Activated naive CD8-positive, alpha-beta T cell treated with anti-CD3 and anti-CD28 coated beads, Interleukin-2, amount 10 ng/mL, durations not matched to agents 7 days and 5 days (primary cell): ENCODE measurements around the gene COQ3. TPM values are rescaled to one million over a fixed set of nuclear protein-coding genes. Genes with fewer than 3 reads are reported as not detected.
A peak's percentile ranks its signal among the peaks of the same experiment; 100 is the strongest.

Experiments used
- ATAC-seq: fragments of 150-1000 bp; cut with Tn5 transposase; one replicate; pipeline ENCODE4 v1.10.0; 2021; ENCODE audit warnings: low read depth, moderate library complexity
- POLR2A ChIA-PET: fragments of 350-600 bp; sonication (Branson Sonifier 250); formaldehyde crosslinking; loops from one replicate; lab custom pipeline; 2021; ENCODE audit warnings: antibody characterized with exemption; lab: Charles Lee
- DNase-seq: peaks from one replicate; pipeline ENCODE4 v3.0.0; 2021
- H3K27ac Mint-ChIP-seq: one replicate; pipeline ENCODE4 v1.8.0; 2022; ENCODE audit warnings: mild to moderate bottlenecking, mixed read lengths
- H3K27me3 Mint-ChIP-seq: one replicate; pipeline ENCODE4 v1.8.0; 2022; ENCODE audit warnings: mild to moderate bottlenecking, moderate library complexity, mixed read lengths
- H3K36me3 Mint-ChIP-seq: one replicate; pipeline ENCODE4 v1.8.0; 2021; ENCODE audit warnings: mild to moderate bottlenecking, mixed read lengths
- H3K4me1 Mint-ChIP-seq: one replicate; pipeline ENCODE4 v1.8.0; 2021; ENCODE audit warnings: mixed read lengths
- H3K4me3 Mint-ChIP-seq: one replicate; pipeline ENCODE4 v1.8.0; 2022; ENCODE audit warnings: mild to moderate bottlenecking, moderate library complexity, mixed read lengths
- H3K9me3 Mint-ChIP-seq: one replicate; pipeline ENCODE4 v1.8.0; 2021; ENCODE audit warnings: mixed read lengths
- total RNA-seq, 2 experiments: library from RNA; stranded (reverse); gene quantifications; one replicate each; pipeline ENCODE4 v1.2.3, GENCODE V29; 2021

Gene COQ3
- total RNA-seq, 2 experiments from 2014 or later = 7.9 to 10.1 TPM

DNA sequence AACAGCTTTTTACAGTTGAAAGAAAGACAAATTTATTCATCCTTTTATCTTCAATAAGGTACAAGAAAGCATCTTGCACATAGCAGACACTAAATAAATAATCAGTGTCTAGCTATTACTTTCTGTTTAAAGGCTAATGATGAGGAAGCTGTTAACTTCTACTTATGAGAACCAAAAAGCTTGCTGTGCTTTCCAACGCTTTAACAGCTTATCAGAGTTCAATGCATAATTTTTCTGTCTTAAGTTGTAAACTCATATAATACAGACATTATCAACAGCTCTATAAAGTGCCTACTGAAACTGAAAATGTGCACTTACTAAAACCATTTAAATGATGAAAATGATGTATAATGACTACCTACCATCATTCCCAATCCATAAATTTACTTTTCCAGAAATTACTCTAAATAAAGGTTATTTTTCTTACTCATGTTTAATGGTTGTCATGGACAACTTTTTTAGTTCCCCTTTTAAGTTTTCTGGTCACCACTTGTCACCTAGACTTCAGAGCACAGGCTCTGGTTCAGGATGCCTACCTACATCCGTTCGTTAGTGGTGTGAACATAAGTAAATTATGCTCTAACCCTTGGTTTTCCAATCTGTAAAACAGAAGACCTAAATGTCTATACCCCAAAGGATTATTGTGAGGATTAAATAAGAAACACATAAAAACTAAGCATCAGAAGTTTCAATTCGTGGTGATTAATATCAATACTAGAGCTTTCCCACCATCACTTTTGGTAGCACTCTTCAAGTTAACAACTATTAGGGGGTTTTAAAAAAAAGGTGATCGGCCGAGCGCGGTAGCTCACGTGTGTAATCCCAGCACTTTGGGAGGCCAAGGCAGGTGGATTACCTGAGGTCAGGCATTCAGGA lies 23.1 kb upstream of the COQ3 start:
- no peak overlapping the region for H3K27ac Mint-ChIP-seq
- no peaks in the 10 kb centered on the region for H3K9me3 Mint-ChIP-seq
- H3K4me1 Mint-ChIP-seq = peaks cover 24% of the 10 kb centered on the region
- POLR2A ChIA-PET = no interaction called here
- DNase-seq = no peak
- peaks cover 23% of the 10 kb centered on the region for H3K36me3 Mint-ChIP-seq
- H3K4me3 Mint-ChIP-seq = peak overlapping the region; percentile 5
- H3K27me3 Mint-ChIP-seq = no peaks in the 10 kb centered on the region
- ATAC-seq = peak; percentile 61

DNA sequence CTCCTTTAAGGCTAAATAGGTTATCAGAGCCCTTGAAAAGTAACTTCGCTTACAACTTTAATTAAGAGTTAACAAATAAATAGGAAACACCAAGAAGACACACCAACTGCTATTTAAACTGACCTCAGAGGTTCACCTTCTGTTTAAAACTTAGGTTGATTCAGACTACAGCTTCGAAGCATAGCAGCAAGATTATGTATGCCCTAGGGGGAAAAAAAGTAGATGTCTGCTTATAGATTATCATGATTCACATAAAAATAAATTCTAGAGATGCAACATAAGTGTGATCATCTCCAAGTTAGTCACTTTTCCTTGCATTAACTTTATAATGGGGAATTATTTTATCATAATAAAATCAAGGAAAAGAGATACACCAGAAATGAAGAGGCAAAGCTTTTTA lies 22.2 kb upstream of the COQ3 start:
- POLR2A ChIA-PET = no interaction called here
- peaks cover 16% of the 10 kb centered on the region for H3K4me1 Mint-ChIP-seq
- H3K36me3 Mint-ChIP-seq = peaks cover 22% of the 10 kb centered on the region
- H3K27ac Mint-ChIP-seq = no peak overlapping the region
- DNase-seq (no peak), ATAC-seq (no peak)
- H3K4me3 Mint-ChIP-seq = no peak overlapping the region
- no peaks in the 10 kb centered on the region for H3K9me3 Mint-ChIP-seq
- H3K27me3 Mint-ChIP-seq = no peaks in the 10 kb centered on the region

- Mint-ChIP-seq H3K27ac (no peak overlapping the region), H3K4me1 (peaks cover 12% of the 10 kb centered on the region), H3K9me3 (no peaks in the 10 kb centered on the region), H3K36me3 (peaks cover 23% of the 10 kb centered on the region), H3K4me3 (no peak overlapping the region), H3K27me3 (no peaks in the 10 kb centered on the region)
- DNase-seq = no peak
- no peak for ATAC-seq
- POLR2A ChIA-PET = interaction anchor here (1.2 kb wide), 1 partner anchor 9 kb away, joined by 4 read pairs; no protein-coding TSS in a partner anchor
Observed at GRCh38 chr6:99415446-99415845, 21.5 kb upstream of the COQ3 start.

DNA sequence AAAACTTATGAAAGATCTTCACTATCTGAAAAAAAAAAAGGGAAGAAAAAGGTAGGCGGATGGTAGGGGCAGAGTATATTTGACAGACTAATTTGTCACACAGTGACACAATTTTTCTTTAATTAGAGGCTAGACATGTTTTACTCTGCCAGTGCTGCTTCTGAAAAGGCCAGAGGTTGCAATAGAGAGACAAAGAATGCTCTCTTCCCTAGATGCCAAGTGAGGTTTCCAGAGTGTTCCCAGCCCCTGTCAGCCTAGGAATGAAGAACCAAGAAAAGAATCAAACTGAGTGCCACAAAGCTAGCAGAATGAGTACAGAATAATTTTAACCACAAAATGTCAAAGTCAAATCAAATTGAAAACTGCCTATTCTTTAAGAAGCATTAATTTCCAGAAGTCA lies 18.1 kb upstream of the COQ3 start:
- no peaks in the 10 kb centered on the region for H3K27me3 Mint-ChIP-seq
- ATAC-seq (no peak), DNase-seq (no peak)
- no peak overlapping the region for H3K4me3 Mint-ChIP-seq
- no peak overlapping the region for H3K27ac Mint-ChIP-seq
- POLR2A ChIA-PET = no interaction called here
- peaks cover 31% of the 10 kb centered on the region for H3K36me3 Mint-ChIP-seq
- no peaks in the 10 kb centered on the region for H3K9me3 Mint-ChIP-seq
- H3K4me1 Mint-ChIP-seq = peaks cover 5% of the 10 kb centered on the region

DNA sequence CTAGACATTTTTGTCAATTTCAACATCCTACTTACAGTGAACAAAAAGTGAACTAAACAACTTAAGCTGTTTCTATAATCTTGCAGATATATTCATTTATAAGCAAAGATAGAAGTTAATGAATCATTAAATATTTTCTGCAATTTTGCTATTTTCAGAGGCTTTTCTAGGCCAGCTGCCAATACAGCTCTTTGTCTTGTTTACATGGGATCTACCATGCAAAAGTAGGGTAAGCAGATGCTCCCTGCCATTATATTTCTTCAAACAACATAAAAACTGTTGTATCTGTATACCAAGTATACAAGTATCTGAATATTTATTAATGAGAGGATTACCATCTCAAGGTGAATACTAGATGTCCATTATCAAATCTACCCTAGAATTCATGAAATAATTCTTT lies 15.7 kb upstream of the COQ3 start:
- Mint-ChIP-seq H3K27me3 (no peaks in the 10 kb centered on the region), H3K4me1 (peaks cover 4% of the 10 kb centered on the region), H3K27ac (no peak overlapping the region), H3K4me3 (no peak overlapping the region), H3K36me3 (peaks cover 34% of the 10 kb centered on the region), H3K9me3 (no peaks in the 10 kb centered on the region)
- DNase-seq = no peak
- POLR2A ChIA-PET = no interaction called here
- ATAC-seq = no peak

GRCh38 chr6:99407076-99407475 lies 13.1 kb upstream of the COQ3 start:
- POLR2A ChIA-PET = no interaction called here
- Mint-ChIP-seq H3K27ac (no peak overlapping the region), H3K9me3 (no peaks in the 10 kb centered on the region), H3K36me3 (peaks cover 35% of the 10 kb centered on the region), H3K4me3 (no peak overlapping the region), H3K27me3 (no peaks in the 10 kb centered on the region), H3K4me1 (peaks cover 3% of the 10 kb centered on the region)
- ATAC-seq (no peak), DNase-seq (no peak)

DNA sequence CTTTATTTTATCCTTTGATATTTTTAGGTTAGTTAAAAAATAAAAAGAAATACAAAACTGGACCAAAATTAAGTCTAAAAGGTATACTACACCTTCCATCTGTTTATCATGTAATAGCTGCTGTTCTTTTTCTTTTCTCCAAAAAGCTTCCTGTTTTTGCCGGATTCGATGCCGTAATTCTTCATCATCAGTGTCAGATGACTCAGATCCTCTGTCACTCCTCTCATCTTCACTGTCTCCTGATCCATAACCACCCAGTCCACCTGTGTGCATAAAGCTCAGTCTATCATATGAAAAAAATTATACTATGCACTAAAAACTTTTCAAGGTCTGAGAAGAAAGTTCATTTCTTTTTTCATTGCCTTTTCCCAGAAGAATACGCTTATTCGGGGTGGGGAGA lies 8.5 kb upstream of the COQ3 start:
- Mint-ChIP-seq H3K27ac (no peak overlapping the region), H3K4me3 (no peak overlapping the region), H3K9me3 (no peaks in the 10 kb centered on the region), H3K36me3 (peaks cover 26% of the 10 kb centered on the region), H3K4me1 (peaks cover 5% of the 10 kb centered on the region), H3K27me3 (no peaks in the 10 kb centered on the region)
- no peak for ATAC-seq
- POLR2A ChIA-PET = no interaction called here
- DNase-seq = no peak

DNA sequence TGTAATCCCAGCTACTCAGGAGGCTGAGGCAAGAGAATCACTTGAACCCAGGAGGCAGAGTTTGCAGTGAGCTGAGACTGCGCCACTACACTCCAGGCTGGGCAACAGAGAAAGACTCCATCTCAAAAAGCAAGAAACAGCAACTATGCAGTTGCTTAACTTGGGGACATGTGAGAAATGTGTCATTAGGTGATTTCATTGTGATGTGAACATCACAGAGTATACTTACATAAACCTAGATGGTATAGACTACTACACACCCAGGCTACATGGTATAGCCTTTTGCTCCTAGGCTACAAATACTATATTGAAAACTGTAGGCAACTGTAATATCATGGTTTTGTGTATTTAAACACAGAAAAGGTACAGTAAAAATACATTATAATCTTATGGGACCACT lies 3.3 kb upstream of the COQ3 start:
- H3K9me3 Mint-ChIP-seq = no peaks in the 10 kb centered on the region
- no peak overlapping the region for H3K4me3 Mint-ChIP-seq
- ATAC-seq (no peak), DNase-seq (no peak)
- no peaks in the 10 kb centered on the region for H3K27me3 Mint-ChIP-seq
- H3K4me1 Mint-ChIP-seq = peaks cover 9% of the 10 kb centered on the region
- H3K27ac Mint-ChIP-seq = no peak overlapping the region
- H3K36me3 Mint-ChIP-seq = peaks cover 9% of the 10 kb centered on the region
- POLR2A ChIA-PET = no interaction called here

DNA sequence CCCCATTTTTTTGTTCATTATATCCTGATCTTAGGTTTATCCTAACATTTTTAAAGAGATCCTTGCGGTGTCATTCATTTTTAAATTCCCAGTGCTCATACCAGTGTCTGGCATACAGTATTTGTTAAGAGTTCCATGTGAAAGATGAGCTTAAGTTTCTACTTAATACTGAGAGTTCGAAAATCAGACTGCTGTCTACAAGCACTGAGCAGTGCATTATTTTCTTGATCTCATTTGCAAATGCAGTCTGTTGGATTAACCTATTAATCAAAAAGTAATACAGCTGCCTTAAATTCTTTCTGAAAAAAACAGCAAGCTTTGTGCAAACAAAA lies 663 bp downstream of the COQ3 start:
- no peak for ATAC-seq
- H3K4me3 Mint-ChIP-seq = peak overlapping the region; percentile 89
- no peak for DNase-seq
- H3K27ac Mint-ChIP-seq = peak overlapping the region; percentile 84
- H3K9me3 Mint-ChIP-seq = no peaks in the 10 kb centered on the region
- H3K36me3 Mint-ChIP-seq = peaks cover 3% of the 10 kb centered on the region
- H3K27me3 Mint-ChIP-seq = no peaks in the 10 kb centered on the region
- POLR2A ChIA-PET = interaction anchor here (0.6 to 1.6 kb wide), 6 partner anchors 31 to 175 kb away, joined by 3 to 11 read pairs (median 4); partner anchors contain the start of genes CCNC and PNISR
- peaks cover 11% of the 10 kb centered on the region for H3K4me1 Mint-ChIP-seq

DNA sequence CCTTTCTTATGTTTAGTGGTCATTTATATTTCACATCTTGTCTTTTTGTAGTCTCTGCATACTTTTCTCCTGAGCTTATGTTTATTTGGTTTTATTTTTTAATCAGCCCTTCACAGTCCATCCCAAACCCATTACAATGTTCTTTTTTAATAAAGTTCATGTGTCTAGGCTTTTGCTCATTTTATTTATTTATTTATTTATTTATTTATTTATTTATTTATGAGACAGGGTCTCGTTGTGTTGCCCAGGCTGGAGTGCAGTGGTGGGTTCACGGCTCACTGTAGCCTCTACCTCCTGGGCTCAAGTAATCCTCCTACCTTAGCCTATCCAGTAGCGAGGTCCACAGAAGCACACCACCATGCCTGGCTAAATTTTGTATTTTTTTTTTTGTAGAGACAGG lies 3.1 kb downstream of the COQ3 start:
- Mint-ChIP-seq H3K27ac (no peak overlapping the region), H3K4me3 (no peak overlapping the region), H3K36me3 (peaks cover 3% of the 10 kb centered on the region), H3K4me1 (peaks cover 11% of the 10 kb centered on the region), H3K9me3 (no peaks in the 10 kb centered on the region), H3K27me3 (no peaks in the 10 kb centered on the region)
- DNase-seq = no peak
- POLR2A ChIA-PET = no interaction called here
- ATAC-seq = no peak

GRCh38 chr6:99384507-99384906 lies 9.5 kb downstream of the COQ3 start:
- DNase-seq (no peak), ATAC-seq (no peak)
- Mint-ChIP-seq H3K27ac (no peak overlapping the region), H3K27me3 (no peaks in the 10 kb centered on the region), H3K4me3 (no peak overlapping the region), H3K9me3 (no peaks in the 10 kb centered on the region), H3K4me1 (peaks cover 1% of the 10 kb centered on the region), H3K36me3 (no peaks in the 10 kb centered on the region)
- POLR2A ChIA-PET = no interaction called here

DNA sequence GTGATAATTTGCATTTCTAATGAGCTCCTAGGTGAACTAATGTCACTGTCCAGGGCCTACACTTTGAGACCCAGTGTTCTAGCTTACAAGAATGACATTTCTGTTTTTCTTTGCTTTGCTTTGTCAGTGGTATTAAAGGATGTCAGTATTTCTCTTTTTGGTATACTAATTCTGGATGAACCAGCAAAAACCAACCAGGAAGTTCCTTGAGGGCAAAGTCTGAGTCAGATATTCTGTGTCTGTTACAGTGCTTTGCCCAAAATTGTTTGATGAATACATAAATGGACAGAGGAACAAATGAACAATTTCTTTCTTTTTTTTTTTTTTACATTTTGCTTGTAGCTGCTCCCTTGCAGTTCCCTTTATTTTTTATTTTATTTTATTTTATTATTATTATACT lies 15.4 kb downstream of the COQ3 start:
- no peak overlapping the region for H3K4me3 Mint-ChIP-seq

DNA sequence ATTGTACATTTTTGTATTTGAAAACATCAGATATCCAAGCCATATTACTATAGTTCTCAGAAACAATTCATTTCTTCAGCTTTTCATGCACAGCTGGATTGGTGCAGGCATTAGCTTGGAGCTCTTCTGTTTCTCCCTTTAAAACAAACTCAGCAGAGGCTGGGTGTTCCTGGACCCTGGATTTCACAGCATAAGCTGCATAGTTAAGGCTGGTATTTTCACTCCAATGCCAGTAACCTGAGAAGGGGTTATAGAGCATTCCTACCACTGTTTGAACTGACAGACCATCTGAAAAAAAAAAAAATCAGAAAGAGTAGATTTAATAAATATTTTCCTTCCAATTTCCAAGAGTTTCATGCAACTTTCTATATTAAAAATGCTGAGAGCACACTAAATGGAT lies 24.5 kb downstream of the COQ3 start:
- POLR2A ChIA-PET = no interaction called here
- peaks cover under 1% of the 10 kb centered on the region for H3K27me3 Mint-ChIP-seq
- H3K27ac Mint-ChIP-seq = no peak overlapping the region
- ATAC-seq = no peak
- no peak overlapping the region for H3K4me3 Mint-ChIP-seq
- H3K9me3 Mint-ChIP-seq = no peaks in the 10 kb centered on the region
- no peaks in the 10 kb centered on the region for H3K4me1 Mint-ChIP-seq
- no peak for DNase-seq
- no peaks in the 10 kb centered on the region for H3K36me3 Mint-ChIP-seq

More for the DNA sequence above, 15.4 kb downstream of the COQ3 start:
- no peak for ATAC-seq
- H3K4me1 Mint-ChIP-seq = peaks cover 2% of the 10 kb centered on the region
- no peaks in the 10 kb centered on the region for H3K27me3 Mint-ChIP-seq
- POLR2A ChIA-PET = no interaction called here
- no peaks in the 10 kb centered on the region for H3K9me3 Mint-ChIP-seq
- no peak for DNase-seq
- H3K27ac Mint-ChIP-seq = no peak overlapping the region
- H3K36me3 Mint-ChIP-seq = peaks cover 6% of the 10 kb centered on the region

- Mint-ChIP-seq H3K4me3 (no peak overlapping the region), H3K27ac (no peak overlapping the region), H3K27me3 (peaks cover 5% of the 10 kb centered on the region), H3K9me3 (no peaks in the 10 kb centered on the region), H3K36me3 (no peaks in the 10 kb centered on the region), H3K4me1 (no peaks in the 10 kb centered on the region)
- POLR2A ChIA-PET = no interaction called here
- ATAC-seq (no peak), DNase-seq (no peak)
Observed at GRCh38 chr6:99366852-99367251, 27.1 kb downstream of the COQ3 start.
